HTERT RPE-1 (cell line): Measurements from ENCODE around the gene CBL.

Experiments used
- in situ Hi-C: fragments of 300-500 bp; cut with MboI; formaldehyde crosslinking; loops from 4 replicates; pipeline ENCODE4 v1.14.3; 2020; ENCODE audit warnings: low sequenced_read_pairs

The CBL gene

GRCh38 chr11:119342362-119343130 is 136.4 kb downstream of the CBL start:
- in situ Hi-C loops: no loop called here

DNA sequence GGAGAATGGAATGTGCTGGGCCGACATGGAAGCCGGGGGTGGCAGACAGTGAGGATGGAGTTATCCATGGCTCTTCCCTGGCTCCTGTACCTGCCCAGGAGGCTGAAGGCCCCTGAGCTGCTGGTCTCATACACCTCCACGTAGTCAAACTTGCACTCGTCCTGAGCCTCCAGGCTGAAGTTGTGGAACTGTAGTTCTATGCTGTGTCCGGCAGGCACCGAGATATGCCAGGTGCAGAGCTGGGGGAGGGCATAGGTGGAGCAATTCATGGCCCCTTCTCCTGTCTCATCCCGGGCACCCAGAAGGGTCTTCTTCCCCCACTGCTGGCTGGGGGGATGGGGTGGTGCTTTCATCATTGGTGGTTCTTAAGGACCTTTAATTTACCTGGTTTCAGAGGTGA is 137.6 kb downstream of the CBL start:
- in situ Hi-C loops: no loop called here

DNA sequence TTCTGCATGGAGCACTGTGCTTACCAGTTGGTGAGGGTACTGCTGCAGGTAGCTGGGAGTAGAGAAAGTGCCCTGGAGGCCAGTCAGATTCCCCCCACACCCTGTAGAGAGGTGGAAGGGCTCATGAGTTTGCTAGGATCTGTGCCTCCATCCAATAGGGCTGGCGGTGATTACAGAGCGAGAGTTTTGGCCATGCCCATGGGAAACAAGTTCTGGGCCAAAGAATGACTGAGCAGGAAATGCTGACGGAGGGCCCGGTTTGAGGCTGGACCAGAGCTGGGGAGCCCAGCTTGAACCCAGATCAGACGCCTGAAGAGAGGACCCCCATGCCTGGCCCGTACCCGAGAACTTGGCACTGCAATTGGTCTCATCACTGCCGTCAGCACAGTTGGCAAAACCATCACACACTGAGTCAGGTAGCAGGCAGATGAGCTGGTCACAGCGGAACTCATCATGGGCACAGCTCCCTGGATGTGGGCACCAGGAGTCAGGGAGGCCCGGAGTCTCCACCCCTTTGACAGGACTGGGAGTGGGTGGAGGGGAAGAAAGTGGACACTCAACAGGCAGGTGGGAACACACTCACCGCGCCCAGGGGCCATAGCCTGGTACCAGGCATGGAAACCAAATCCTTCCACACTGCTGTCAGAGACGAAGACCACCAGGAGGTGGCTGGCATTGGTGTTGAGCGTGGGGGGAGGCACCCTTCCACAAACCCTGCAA is 138.3 kb downstream of the CBL start:
- in situ Hi-C loops: no loop called here

DNA sequence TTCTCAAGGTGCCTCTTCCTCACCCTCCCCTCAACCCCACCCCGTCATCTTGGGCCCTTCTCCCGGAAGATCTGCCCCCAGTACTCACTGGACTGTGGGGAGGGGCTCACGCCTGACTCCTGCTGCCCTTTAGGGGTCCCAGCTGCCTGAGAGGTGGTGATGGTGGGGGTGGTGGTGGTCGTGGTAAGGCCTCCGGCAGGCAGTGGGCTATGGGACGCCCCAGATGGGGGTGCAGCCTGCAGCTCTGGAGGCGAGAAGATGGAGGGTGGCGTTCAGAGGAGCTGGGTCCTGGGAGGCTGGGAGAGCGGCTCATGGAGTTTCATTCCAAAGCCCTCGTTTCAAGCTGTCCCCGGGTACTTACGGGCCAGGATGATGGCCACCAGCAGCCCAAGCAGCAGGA is 139.5 kb downstream of the CBL start:
- in situ Hi-C loops: no loop called here

DNA sequence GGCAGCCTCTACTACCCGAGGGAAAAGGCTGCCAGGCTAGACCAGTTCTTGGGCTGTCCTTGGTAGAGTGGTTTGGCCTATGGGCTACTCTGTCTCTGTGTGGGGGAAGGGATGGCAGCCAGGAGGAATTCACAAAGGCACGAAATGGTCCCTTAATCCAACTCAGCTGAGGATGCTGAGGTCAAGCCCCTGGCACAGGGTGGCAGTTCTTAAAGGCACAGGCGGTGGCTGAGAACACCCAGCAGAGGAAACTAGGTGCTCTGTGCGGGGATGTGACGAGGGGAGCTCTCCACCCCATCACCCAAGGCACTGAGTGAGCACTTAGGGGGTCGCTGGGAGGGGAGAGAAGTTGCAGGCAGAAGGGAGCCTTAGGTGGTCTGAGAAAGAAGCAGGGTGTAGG is 140.5 kb downstream of the CBL start, which contains the start of gene MFRP:
TSS of gene MFRP (minus strand) at position 101 of the 400 bp plus-strand sequence. CDS start 192 bp downstream, outside the sequence.
- in situ Hi-C loops: no loop called here

- in situ Hi-C loops: no loop called here
Measured at GRCh38 chr11:119347242-119347641, 141.1 kb downstream of the CBL start.

- in situ Hi-C loops: no loop called here
Measured at GRCh38 chr11:119347940-119348605, 141.9 kb downstream of the CBL start.

- in situ Hi-C loops: no loop called here
Measured at GRCh38 chr11:119350302-119350701, 144.2 kb downstream of the CBL start.

GRCh38 chr11:119351232-119351631 is 145.1 kb downstream of the CBL start:
- in situ Hi-C loops: no loop called here

DNA sequence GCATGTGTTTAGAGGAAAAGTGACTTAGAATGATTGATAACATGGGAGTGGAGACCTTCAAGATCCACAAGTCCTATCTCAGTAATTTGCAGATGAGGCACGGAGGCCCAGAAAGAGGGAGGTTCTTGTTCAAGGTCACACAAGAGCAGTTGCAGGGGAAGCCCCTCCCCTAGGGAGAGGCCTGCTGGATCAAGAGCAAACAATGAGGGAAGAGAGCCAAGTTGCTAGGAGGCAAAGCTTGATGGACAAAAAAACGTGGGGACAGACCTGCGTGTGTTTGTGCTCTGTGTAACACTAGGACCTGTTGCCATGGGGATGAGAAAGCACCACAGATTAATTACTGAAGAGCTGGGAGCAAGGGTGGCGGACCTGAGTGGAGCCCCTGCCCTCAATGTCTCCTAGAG is 146.7 kb downstream of the CBL start:
- in situ Hi-C loops: no loop called here

- in situ Hi-C loops: no loop called here
Measured at GRCh38 chr11:119355091-119355843, 149.1 kb downstream of the CBL start.

DNA sequence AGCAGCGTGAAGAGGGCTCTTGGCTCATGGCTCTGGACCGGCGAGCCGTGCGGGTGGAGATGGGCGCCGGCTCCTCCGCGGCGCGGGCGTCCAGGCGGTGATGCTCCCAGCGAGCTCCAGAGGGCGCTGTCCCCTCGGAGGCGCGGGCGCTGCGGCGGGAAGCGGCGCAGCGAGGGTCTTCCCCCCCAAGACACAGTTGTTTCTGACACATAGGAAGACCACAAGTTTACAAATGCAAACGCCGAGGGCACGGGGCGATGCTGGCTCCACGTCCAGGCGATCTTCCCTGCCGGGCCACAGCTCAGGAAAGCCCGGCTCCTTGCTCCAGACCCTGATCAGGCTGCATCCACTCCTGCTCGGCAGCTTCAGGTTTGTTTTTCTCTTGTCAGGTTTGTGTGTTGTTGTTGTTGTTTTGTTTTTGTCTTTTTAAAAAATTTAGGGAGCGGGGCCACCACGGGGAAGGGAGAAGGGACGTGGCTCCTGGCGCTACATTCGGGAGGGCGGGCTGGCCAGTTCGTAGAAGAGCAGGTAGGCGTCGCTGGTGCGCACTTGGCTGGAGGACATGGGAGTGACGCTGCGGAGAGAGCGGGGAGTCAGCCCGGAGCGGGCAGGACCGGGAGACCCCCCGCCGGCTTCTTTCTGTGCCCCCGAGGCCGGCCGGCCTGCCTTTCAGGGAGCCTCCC is 150.4 kb downstream of the CBL start:
- in situ Hi-C loops: no loop called here

- in situ Hi-C loops: no loop called here
Measured at GRCh38 chr11:119357074-119357473, 150.9 kb downstream of the CBL start.
